Hepatocyte (in vitro differentiated cells): Measurements from ENCODE around the gene VWA8.

ENCODE experiments used
- EZH2 ChIP-seq: fragments of 200-600 bp; sonication (generic); IDR thresholded peaks from 2 replicates; pipeline ENCODE4 v1.6.1; 2016; ENCODE audit warnings: antibody characterized with exemption, mild to moderate bottlenecking, borderline replicate concordance
- TF ChIP-seq, protein P1 (sequence below): fragments of 200-600 bp; sonication (generic); IDR thresholded peaks from 2 replicates; pipeline ENCODE4 v1.5.1; 2016; ENCODE audit warnings: antibody characterized with exemption, mild to moderate bottlenecking; ENCODE audit not compliant: poor library complexity

DNA sequence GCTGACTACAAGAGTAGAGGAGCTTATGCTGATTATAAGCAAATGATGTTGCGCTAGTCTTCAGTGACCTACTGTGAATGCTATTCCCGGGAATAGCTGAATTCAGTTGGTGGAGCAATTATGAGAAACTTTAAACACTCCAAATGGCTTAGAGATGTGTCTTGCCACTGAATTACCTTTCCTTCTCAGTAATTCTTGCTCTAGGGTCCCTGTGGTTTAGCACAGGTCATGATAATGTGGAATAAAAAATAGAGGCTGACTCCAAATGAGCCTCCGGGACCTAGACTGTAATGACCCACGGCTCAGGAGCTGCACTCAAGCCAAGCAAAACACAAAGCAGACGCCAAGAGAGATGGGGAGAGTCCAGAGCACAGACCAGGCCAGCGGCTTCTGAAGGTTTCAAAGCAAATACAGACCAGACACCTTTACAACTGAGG lies 378.9 kb downstream of the VWA8 start:
- TF ChIP-seq, protein P1, sequence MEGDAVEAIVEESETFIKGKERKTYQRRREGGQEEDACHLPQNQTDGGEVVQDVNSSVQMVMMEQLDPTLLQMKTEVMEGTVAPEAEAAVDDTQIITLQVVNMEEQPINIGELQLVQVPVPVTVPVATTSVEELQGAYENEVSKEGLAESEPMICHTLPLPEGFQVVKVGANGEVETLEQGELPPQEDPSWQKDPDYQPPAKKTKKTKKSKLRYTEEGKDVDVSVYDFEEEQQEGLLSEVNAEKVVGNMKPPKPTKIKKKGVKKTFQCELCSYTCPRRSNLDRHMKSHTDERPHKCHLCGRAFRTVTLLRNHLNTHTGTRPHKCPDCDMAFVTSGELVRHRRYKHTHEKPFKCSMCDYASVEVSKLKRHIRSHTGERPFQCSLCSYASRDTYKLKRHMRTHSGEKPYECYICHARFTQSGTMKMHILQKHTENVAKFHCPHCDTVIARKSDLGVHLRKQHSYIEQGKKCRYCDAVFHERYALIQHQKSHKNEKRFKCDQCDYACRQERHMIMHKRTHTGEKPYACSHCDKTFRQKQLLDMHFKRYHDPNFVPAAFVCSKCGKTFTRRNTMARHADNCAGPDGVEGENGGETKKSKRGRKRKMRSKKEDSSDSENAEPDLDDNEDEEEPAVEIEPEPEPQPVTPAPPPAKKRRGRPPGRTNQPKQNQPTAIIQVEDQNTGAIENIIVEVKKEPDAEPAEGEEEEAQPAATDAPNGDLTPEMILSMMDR, result no peak
- TF ChIP-seq EZH2, result no peak
